Mesenteric fat pad (tissue), 1 donor: ENCODE data around the gene HNRNPA0. TPM values are rescaled to one million over a fixed set of nuclear protein-coding genes. Genes with fewer than 3 reads are reported as not detected.

Experiments used
- DNase-seq: peaks from one replicate; pipeline ENCODE4 v3.0.0-alpha.2; 2020; ENCODE audit warnings: low spot score
- total RNA-seq: library from RNA; stranded (reverse); fragmentation: NEBNext Ultra II Directional; extraction: Animal tissue kit (Norgen Biotek cat#: 25700); gene quantifications from one replicate; pipeline ENCODE4 v1.2.1, GENCODE V29; 2021
- donor health status: DM: yes; HTN: yes; CAD: no.

Gene HNRNPA0
- total RNA-seq, 1 donor from 2014 or later, result 24.3 TPM

DNA sequence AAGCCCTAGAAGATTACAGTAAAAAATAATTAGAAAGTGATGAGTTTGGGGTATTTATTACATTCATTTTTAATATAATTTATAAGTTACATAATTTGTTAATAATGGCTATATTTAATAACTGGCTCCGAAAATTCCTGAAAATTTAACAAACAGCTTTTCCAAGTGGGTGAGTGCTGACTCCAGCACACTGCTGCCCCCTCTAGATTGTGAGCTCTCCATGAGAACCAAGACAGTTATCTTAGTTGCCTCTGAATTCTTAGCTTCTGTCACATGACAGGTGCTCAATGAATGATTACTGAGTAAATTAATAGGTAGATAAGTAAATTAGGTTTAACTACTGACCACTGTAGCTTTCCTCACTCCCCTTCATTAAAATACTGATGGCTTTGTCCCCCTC is 26.1 kb downstream of the HNRNPA0 start:
- no peak for DNase-seq

DNA sequence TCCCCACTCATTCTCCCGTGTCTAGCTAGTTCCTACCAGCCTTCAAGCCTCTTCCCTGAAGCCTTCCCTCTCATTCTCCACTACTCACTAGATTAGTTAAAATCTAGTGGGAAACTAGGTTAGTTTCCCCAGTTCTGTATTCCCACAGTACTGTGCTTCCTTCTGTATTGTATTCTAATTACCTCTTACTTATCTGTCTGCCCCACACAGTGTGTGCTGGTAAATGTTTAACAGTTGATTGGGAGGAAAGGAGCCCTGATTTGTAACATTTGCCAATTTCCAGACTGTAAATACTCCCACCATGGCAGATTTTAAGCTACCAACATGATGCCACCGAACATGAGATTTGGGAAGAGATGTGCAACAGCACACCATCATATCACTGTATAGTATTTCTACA is 26.5 kb downstream of the HNRNPA0 start:
- DNase-seq, result no peak

DNA sequence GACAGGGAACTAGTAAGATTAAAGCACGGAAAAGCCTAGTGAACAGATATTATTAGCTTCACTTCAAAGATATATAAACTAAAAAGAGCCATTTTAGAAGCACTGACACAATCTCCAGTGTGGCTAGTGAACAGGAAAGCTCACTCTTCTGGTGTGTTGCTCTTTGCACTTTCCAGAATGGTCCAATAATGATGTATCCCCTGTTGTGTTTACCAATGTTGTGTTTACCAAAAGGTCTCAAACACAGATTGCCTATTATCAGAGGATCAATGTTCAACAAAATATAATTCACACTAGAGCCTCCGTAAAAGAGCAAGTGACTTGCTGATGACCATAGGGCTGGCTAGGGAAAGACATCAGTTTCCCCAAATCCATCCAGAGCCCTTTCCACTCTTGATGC is 29.9 kb downstream of the HNRNPA0 start:
- DNase-seq, result no peak

DNA sequence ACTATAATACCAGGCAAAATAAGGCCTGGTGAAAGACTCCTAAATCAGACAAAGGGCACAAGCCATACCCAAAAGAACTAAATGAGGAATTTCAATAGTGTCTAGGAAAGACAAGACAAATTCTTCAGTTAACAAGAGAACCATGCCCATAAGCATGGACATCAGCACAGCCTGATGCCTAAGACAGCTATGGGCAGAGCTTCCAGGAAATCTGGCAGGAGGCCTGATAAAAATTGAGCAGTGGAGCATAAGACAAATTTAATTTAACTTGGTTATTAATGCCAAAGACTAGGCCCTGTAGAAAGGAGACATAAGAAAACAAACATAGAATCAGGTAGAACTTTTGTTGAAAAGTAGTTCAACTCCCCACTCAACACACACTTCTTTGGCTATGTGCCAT is 35.6 kb downstream of the HNRNPA0 start:
- no peak for DNase-seq

DNA sequence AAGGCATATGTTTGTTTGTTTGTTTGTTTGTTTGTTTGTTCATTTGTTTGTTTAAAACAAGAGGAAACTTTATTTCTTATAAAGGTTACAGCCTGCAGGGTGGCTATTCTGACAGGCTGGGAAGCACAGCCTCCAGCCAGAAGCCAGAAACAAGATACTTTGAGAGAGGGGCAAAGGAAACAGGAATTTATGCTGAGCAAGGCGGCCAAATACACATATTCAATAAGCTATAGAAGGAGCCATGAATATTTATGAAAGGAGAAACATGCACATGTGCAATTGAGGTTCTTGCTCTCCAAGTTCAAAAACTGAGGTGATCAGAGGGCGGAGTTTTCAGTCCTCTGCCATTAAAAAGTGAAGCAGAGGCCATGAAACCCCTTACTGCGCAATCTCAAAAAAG is 37.8 kb downstream of the HNRNPA0 start:
- no peak for DNase-seq

DNA sequence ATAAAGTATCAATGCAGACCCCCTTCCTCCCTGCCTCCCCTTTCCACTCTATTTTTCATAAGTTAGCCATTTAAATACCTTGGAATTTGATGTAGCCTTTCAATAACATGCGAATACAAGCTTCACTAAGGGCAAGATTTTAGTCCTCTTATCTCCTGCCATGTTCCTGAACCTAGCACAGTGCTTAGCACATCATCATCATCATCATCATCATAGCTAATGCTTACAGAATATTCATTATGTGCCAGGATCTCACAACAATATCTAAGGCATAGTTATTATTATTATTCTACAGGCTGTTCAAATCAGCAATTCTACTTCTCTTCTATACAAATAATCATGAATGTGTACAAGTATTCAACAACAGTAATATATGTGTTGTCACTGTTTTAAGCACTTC is 38.7 kb downstream of the HNRNPA0 start:
- DNase-seq, result no peak

DNA sequence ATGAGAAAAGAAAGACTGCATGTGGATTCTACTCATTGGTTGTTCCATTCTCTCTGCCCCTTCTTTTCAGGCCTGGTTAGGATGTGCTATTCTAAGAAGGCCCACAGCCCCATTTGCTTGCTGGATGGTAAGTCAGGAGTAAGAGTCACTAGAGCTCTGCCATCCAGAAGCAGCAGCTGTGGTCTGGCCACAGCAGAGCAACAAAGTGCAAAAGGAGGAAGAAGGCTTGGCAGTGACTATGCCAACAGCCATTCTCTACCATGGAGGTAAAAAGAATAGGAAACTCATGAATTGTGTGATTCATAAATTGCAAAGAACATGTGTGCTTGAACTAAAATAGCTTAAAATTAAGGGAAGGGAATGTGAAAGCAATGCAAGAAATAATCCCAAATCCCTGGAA is 39.2 kb downstream of the HNRNPA0 start:
- DNase-seq, result no peak

DNA sequence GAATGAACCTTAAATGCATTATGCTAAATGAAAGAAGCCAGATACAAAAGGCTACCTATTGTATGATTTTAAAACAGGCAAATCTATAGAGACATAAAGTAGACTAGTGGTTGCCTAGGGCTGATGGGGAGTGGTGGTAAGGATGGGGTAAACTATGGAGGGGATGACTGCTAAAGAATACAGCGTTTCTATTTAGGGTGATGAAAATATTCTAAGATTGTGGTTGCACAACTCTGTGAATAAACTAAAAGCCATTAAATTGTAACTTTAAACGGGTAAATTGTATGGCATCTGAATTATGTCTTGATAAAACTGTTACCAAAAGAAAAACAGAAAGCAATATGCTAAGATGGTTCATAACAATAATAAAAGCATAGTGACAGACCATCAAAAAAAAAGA is 39.7 kb downstream of the HNRNPA0 start:
- no peak for DNase-seq

DNA sequence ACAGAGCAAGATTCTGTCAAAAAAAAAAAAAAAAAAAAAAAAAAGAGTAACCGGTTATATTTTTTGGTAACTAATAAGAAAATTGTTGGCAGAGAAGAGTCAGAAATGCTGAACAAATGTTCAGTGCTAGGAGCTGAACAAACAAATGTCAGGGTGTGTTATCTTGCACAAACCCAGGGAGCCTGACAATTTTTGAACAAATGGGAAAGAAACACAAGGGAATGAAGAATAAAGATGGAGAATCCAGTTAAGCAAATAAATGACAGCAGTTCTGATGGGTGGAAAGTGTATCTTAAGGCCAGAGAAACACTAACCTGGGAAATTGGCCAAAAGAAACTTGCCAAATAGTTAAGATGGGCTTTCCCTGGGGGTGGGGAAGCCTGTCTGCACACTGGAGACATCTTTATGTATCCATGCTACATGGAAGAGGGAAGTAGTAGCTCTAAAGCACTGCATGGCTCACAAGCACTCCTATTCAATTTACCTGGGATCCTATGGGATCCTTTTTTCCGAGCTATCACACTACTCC is 42.0 kb downstream of the HNRNPA0 start:
- DNase-seq, result no peak

DNA sequence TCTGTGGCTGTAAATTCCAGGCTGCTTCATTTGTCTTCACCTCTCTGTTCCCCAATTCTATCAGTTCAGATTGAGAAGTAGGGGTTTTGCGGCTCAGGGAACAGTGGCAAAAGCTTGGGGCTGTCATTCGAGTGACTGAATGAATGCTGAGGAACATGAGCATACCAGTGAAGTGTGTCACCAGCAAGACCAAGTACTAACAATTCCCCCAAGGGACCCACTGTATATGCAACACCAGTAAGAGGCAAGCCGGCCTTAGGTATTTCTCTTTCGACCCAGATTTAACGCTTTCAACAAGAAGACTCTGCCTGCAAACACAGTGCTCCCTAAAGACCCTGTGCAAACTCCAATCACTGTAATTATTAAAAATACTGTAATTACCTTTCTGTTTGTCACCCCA is 44.1 kb downstream of the HNRNPA0 start:
- DNase-seq, result no peak

DNA sequence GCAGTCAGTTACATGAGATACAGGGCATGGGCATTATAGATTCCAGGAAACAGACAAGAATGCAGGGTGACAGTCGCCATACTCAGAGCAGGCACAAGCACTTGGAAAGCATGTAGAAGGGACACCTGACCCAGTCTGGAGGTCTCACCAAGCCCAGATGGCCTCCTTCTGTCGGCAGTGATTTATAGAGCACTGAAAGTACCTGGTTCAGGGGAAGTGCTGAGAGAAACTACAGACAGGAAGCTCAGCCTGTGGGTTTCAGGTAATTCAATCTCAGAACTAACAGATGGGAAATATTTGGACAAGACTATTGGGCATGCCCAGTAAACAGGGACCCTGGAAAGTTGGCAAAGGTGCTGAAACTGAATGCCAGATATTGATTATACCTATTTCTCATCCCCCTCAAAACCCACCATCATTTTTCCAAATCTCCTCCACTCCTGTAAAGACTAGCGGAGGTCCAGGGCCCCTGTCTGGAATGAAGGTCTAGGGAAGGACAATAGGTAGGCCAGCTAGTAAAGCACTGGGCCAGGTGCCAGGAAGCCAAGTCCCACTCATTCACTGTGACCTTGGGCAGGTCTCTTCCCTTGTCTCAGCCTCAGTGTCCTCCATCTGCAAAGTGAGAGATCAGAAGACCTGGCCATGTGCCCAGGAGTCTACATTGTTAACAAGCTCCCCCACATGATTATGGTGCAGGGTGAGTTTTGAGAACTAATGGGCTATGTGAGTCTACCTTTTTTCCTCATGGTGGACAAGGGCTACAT is 45.2 kb downstream of the HNRNPA0 start:
- DNase-seq, result no peak

DNA sequence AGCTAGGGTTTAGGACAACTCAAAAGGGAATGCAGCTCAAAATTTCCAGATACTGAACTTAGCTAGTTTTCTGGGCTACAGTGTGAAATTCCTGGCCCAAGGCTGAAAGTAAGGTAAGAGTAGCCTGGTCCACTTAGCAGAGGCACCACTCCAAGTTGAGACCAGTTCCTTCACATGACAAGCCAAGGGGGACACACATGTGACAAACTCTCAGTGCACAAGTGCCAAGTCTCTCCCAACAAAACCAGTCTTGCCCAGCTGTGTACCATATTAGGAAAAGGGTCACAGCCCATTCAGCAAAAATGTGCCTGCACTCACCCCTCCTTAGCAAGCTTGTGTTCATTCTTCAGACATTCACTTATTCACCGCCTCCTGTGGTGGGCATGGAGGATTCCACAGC is 46.1 kb downstream of the HNRNPA0 start:
- no peak for DNase-seq

DNA sequence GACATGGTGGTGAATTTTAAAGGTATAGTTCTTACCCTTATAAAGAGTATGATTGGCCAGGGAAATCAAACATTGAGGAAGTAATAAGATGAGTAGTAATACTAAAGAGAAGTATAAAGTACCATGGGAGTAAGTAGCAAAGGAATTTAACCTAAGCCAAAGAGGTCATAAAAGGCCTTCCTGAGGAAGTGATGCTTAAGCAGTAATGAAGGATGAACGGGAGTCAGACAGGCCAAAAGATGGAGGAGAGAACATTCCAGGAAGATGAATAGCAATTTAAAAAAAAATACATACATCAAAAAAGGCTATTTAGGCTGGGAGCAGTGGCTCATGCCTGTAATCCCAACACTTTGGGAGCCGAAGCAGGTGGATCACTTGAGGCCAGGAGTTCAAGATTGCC is 47.3 kb downstream of the HNRNPA0 start:
- no peak for DNase-seq

DNA sequence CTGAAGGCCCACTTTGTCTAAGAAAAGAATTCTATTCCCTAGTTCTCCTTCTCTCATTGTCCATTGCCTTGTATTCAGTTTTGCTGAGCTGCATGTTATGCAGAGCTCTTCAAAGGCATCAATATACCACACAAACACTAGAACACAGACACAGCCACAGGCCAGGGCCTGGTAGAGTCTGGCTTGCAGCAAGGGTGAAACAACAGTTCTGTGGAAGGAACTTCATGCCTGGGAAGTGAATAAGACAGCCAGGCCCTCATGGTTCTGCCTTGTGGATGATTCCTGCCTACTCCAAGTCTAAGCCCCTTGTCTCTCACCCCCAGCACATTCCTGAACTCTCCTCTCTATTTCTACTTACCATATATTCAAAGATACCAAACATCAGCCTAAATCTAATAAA is 49.1 kb downstream of the HNRNPA0 start:
- DNase-seq, result no peak

DNA sequence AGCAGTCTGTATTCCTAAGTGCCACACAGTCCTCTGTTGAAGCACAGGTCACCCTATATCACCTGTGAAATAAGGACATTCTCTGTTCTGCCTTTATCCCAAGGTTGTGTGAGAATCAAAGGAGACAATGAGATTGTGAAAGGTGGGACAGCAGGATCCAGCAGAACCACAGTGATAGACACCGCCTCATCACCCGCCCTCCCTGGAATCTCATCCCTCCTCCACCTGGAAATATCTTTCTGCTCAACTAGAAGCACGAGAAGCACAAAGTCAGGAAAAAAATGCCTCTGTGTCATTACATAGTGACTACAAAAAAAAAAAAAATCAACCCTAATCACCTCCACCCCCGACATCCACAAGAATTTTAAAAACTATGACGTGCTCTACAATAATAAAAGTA is 50.6 kb downstream of the HNRNPA0 start:
- no peak for DNase-seq

DNA sequence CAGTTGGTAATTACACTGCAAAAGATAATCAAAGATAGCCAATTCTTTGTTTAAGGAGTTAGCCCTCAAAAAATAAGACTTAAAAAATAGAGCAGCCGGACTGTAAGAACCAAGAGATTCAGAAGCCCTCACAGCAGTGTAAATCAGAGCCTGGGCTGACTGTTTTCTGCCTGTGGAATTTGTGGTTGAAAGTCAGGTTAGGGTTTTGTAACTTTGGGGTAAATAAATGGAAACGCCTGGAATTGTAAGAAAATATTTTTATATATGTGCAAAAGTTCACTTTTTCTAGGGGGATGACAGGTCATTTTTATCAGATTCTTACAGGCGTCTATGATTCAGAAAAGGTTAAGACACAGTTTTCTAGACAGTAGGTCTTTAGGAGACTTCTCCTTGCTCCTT is 53.9 kb downstream of the HNRNPA0 start:
- DNase-seq, result no peak

DNA sequence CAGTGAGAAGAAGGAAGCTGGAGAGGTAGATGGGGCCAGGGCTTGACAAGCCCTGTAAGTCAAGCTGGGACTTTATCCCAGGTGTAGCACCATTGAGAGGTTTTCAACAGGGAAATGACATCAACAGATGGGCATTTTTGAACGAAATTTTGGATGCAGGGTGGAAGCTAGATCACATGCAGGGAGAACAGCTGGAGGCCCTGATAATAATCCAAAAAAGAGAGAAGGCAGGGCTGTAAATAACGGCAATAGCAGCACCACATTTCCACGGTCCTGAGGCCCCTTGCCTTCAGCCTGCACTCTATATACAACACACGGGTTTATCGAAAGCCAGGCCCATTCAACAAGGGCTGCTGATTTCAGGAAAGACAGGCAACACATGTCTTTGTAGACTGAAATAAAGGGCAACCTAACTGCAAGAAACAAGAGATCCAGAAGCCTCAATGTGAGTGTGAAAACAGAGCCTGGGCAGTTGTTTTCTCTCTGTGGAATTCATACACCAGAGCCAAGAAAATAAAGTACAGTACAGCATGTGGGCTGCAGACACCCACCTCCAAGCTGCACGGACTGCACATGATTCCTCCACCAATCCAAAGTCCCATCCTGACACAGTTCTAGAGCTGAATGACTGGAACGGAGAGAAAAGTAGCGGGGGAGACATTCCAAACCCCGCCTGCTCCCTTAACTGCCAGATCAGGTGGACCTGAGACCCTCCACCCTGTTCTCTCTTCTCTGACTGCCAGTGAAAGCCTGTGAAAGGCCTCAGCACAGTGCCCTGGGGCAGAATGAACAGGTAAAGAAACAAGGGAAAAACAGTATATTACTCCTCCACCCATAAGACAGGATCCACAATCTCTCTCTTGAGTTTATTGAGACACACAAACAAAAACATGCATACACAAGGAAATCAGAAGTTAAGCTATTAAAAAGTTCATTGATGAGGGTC is 54.6 kb downstream of the HNRNPA0 start:
- no peak for DNase-seq

DNA sequence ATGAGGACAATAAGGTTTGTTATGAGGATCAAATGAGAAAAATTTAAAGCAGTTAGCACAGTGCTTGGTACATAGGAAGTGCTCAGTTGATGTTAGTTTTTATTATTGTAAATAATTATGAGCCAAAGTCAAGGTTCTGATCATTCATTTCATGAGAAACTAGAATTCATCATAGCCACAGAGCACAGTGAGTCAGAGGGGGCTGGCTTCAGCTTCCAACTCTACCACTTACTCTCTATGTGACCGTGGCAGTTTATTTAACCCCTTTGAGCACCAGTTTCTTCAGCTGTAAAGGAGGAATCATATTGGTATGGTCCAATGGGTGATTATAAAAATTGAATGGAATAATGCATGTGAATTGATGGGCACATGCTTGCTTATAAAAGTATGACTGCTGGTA is 57.7 kb downstream of the HNRNPA0 start:
- DNase-seq, result no peak

DNA sequence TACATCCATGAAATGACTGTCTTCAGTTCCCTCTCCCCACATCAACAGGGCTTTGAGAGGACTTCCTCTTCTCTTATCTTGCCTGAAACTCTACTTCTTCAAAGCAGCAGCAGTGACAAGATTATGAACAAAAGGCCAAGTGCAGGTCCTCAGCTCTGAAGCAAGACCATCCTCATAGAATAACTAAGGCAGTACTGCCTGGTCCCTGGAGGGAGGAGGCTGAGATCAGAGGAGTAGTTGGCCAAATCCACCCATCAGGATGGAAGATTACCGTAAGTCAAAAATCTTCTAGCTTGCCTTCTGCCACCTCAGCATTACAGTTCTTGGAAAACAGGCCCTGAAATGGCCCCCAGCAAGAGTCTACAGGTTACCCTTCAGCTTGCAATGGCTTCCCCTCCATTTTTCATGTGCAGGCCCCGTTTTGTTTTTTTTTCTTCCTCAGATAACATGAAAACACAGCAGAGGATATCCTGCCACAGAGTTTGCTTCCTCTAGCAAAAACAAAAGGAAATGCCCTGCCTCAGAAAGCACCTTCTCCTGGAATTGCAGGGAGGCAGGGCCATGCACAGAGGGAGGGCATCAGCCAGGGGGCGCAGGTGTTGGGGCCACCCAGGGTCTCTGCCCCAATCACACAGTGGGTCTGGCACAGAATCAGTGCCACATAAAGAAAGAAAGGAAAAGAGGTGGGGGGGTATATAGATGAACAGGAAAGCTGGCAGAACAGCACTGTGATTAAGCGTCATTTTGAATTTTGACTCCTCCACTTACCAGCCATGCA is 58.3 kb downstream of the HNRNPA0 start:
- no peak for DNase-seq
